Measurements from ENCODE around the gene SLCO2A1. TPM values are rescaled to one million over a fixed set of nuclear protein-coding genes. Genes with fewer than 3 reads are reported as not detected.

Gene SLCO2A1
- total RNA-seq, 3 donors from 2014 or later = 4.2 to 11.1 (median 7.5) TPM

- no peaks in the 10 kb centered on the region for H3K27me3 ChIP-seq
- no peaks in the 10 kb centered on the region for H3K36me3 ChIP-seq
- H3K4me1 ChIP-seq = no peaks in the 10 kb centered on the region
- no peaks in the 10 kb centered on the region for H3K9me3 ChIP-seq
- H3K4me3 ChIP-seq = no peak overlapping the region
- TF ChIP-seq POLR2A (IDR thresholded peaks at IDR 0.05) = no peak
- no peak overlapping the region for H3K27ac ChIP-seq
- intact Hi-C loops (cut with DNase I; ENCODE audit: low total_unique reads) = loop anchor here (10.0 kb wide), 1 partner anchor 283 kb away; no protein-coding TSS in a partner anchor
- DNase-seq (ENCODE audit: low spot score in 2 of 2) = no peak
These were observed 108.1 kb downstream of the SLCO2A1 start for GRCh38 chr3:133921592-133921991.

GRCh38 chr3:133917144-133917543 lies 112.6 kb downstream of the SLCO2A1 start:
- Histone ChIP-seq H3K9me3 (no peaks in the 10 kb centered on the region), H3K27me3 (peaks cover 0 to 3% of the 10 kb centered on the region in 2 donors), H3K27ac (no peak overlapping the region), H3K4me3 (no peak overlapping the region), H3K4me1 (no peaks in the 10 kb centered on the region), H3K36me3 (no peaks in the 10 kb centered on the region)
- TF ChIP-seq POLR2A (IDR thresholded peaks at IDR 0.05) (no peak), CTCF (IDR thresholded peaks at IDR 0.05) (no peak), POLR2AphosphoS5 (IDR thresholded peaks at IDR 0.05) (no peak)
- DNase-seq (ENCODE audit: low spot score in 2 of 2) = no peak
- intact Hi-C loops (cut with DNase I; ENCODE audit: low total_unique reads) = no loop called here

GRCh38 chr3:133915685-133916658 lies 113.8 kb downstream of the SLCO2A1 start:
- H3K9me3 ChIP-seq = no peaks in the 10 kb centered on the region
- DNase-seq (ENCODE audit: low spot score in 2 of 2) = no peak
- intact Hi-C loops (cut with DNase I; ENCODE audit: low total_unique reads) = no loop called here
- H3K27me3 ChIP-seq = peaks cover 0 to 3% of the 10 kb centered on the region in 2 donors
- no peak overlapping the region for H3K4me3 ChIP-seq
- TF ChIP-seq POLR2AphosphoS5 (IDR thresholded peaks at IDR 0.05) = no peak
- TF ChIP-seq CTCF (IDR thresholded peaks at IDR 0.05) = no peak
- no peak for TF ChIP-seq POLR2A (IDR thresholded peaks at IDR 0.05)
- no peaks in the 10 kb centered on the region for H3K4me1 ChIP-seq
- no peaks in the 10 kb centered on the region for H3K36me3 ChIP-seq
- H3K27ac ChIP-seq = no peak overlapping the region

GRCh38 chr3:133914839-133915600 lies 114.7 kb downstream of the SLCO2A1 start:
- Histone ChIP-seq H3K9me3 (no peaks in the 10 kb centered on the region), H3K36me3 (no peaks in the 10 kb centered on the region), H3K4me3 (no peak overlapping the region), H3K27me3 (peaks cover 0 to 3% of the 10 kb centered on the region in 2 donors), H3K4me1 (no peaks in the 10 kb centered on the region), H3K27ac (no peak overlapping the region)
- intact Hi-C loops (cut with DNase I; ENCODE audit: low total_unique reads) = no loop called here
- no peak for DNase-seq (ENCODE audit: low spot score in 2 of 2)
- TF ChIP-seq POLR2A (IDR thresholded peaks at IDR 0.05) = no peak
- no peak for TF ChIP-seq POLR2AphosphoS5 (IDR thresholded peaks at IDR 0.05)
- TF ChIP-seq CTCF (IDR thresholded peaks at IDR 0.05) = no peak

GRCh38 chr3:133910422-133910821 lies 119.3 kb downstream of the SLCO2A1 start:
- Histone ChIP-seq H3K27ac (no peak overlapping the region), H3K9me3 (no peaks in the 10 kb centered on the region), H3K27me3 (no peaks in the 10 kb centered on the region), H3K4me1 (no peaks in the 10 kb centered on the region), H3K36me3 (no peaks in the 10 kb centered on the region), H3K4me3 (no peak overlapping the region)
- TF ChIP-seq POLR2AphosphoS5 (IDR thresholded peaks at IDR 0.05) (no peak), POLR2A (IDR thresholded peaks at IDR 0.05) (no peak), CTCF (IDR thresholded peaks at IDR 0.05) (no peak)
- no peak for DNase-seq (ENCODE audit: low spot score in 2 of 2)
- intact Hi-C loops (cut with DNase I; ENCODE audit: low total_unique reads) = no loop called here

Measured in breast epithelium (tissue), 4 donors.